GM21381 (cell line): ENCODE data around the gene VPS37B.
"Not testable (repeated sequence)": the region's sequence is repeated elsewhere in the genome, so short reads cannot be mapped to it uniquely, and the experiment has no call there.

Source experiments
- ATAC-seq: cut with Tn5 transposase; IDR thresholded peaks from one replicate; pipeline ENCODE4 v1.9.1; 2021; ENCODE audit warnings: mild to moderate bottlenecking, moderate library complexity; ENCODE audit not compliant: unreplicated experiment

The VPS37B gene

GRCh38 chr12:122908915-122909314 lies 13.0 kb upstream of the VPS37B start:
- ATAC-seq = no peak

- not testable (repeated sequence) for ATAC-seq
These were observed 9.3 kb upstream of the VPS37B start for GRCh38 chr12:122905258-122905657.

- no peak for ATAC-seq
These were observed 7.7 kb upstream of the VPS37B start for GRCh38 chr12:122903693-122904034.

- ATAC-seq = no peak
These were observed 7.1 kb upstream of the VPS37B start for GRCh38 chr12:122902854-122903692.

- ATAC-seq = no peak
These were observed 4.0 kb upstream of the VPS37B start for GRCh38 chr12:122899887-122900286.

- no peak for ATAC-seq
These were observed 738 bp upstream of the VPS37B start for GRCh38 chr12:122896662-122897061.

- no peak for ATAC-seq
These were observed 612 bp downstream of the VPS37B start for GRCh38 chr12:122895320-122895703.

- no peak for ATAC-seq
These were observed 1.5 kb downstream of the VPS37B start for GRCh38 chr12:122894193-122895121.

- ATAC-seq = no peak
These were observed 2.4 kb downstream of the VPS37B start for GRCh38 chr12:122893208-122894153.

GRCh38 chr12:122892724-122893123 lies 3.2 kb downstream of the VPS37B start:
- not testable (repeated sequence) for ATAC-seq

- ATAC-seq = no peak
These were observed 4.0 kb downstream of the VPS37B start for GRCh38 chr12:122891661-122892525.

GRCh38 chr12:122889761-122890520 lies 6.0 kb downstream of the VPS37B start:
- ATAC-seq = no peak

GRCh38 chr12:122888232-122888752 lies 7.6 kb downstream of the VPS37B start:
- ATAC-seq = no peak

GRCh38 chr12:122887819-122888212 lies 8.1 kb downstream of the VPS37B start:
- ATAC-seq = peak; percentile 22

- ATAC-seq = peak; percentile 84
These were observed 8.8 kb downstream of the VPS37B start for GRCh38 chr12:122886851-122887818.

GRCh38 chr12:122886161-122886560 lies 9.8 kb downstream of the VPS37B start:
- no peak for ATAC-seq

GRCh38 chr12:122884860-122885259 lies 11.1 kb downstream of the VPS37B start:
- ATAC-seq = no peak
